Measurements from ENCODE around the gene ASPG. TPM values are rescaled to one million over a fixed set of nuclear protein-coding genes. Genes with fewer than 3 reads are reported as not detected.

The ASPG gene
- total RNA-seq, 1 experiment from 2014 or later, result 0.22 TPM

DNA sequence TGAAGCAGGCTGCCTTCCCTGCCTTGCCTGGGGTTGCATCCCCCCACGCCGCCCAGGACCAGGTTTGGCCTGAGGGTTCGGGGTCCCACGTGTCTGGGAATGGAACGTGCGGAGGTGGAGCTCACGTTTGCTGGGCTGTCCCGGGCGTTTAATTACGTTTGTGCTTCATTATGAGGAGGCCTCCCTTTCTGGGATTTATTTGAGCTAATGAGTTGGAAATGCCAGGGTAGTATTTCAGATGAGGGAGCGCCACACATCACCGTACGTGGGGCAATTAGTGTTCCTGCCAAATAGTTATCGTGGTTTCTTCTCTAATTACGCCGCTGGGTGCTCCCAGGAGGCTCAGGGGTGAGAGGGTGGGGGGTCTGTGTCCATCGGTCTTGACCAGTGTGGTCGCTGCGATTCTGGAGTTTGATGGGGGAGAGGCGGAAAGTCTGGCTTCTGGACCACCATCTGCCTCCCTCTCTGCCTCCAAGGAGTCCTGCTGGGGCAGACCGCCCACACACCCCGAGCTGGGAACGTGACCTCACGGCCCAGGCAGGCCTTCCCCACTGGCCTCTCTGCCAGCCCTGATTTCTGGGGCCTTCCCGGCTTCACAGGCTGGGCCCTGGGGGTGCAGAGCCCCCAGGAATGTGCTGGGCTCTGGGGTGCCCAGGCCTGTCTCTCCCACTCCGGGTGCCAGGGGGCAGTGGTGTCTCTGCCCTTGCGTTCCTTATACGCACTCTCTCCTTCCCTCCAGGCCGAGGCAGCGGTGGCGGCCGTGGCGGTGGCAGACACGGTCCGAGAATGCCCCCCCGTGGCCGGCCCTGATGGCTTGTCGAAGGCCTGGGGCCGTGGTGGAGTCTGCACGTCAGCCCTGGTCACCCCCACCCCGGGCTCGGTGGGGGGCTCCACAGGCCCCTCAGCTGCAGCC is 71.8 kb downstream of the ASPG start:
- TF ChIP-seq, protein P1, sequence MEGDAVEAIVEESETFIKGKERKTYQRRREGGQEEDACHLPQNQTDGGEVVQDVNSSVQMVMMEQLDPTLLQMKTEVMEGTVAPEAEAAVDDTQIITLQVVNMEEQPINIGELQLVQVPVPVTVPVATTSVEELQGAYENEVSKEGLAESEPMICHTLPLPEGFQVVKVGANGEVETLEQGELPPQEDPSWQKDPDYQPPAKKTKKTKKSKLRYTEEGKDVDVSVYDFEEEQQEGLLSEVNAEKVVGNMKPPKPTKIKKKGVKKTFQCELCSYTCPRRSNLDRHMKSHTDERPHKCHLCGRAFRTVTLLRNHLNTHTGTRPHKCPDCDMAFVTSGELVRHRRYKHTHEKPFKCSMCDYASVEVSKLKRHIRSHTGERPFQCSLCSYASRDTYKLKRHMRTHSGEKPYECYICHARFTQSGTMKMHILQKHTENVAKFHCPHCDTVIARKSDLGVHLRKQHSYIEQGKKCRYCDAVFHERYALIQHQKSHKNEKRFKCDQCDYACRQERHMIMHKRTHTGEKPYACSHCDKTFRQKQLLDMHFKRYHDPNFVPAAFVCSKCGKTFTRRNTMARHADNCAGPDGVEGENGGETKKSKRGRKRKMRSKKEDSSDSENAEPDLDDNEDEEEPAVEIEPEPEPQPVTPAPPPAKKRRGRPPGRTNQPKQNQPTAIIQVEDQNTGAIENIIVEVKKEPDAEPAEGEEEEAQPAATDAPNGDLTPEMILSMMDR (conservative IDR thresholded peaks at IDR 0.05; ENCODE audit: low read depth, low read length), result peak; percentile 39; the same call in 1 of the 2 replicates
- no peak for TF ChIP-seq EZH2 (IDR thresholded peaks at IDR 0.05; ENCODE audit: low read length, unreplicated experiment)
- no peak for TF ChIP-seq EZH2phosphoT487 (IDR thresholded peaks at IDR 0.05; ENCODE audit: borderline replicate concordance, low read length)
- H3K27me3 ChIP-seq (ENCODE audit: low read length), result no peaks in the 10 kb centered on the region
- no peak overlapping the region for H3K4me2 ChIP-seq (ENCODE audit: low read length)
- BruUV-seq (replicated peaks), result no TSS peak
- ChIA-PET CTCF (no interaction called here), POLR2A (ENCODE audit: unreplicated experiment) (no interaction called here)
- ATAC-seq (no peak), DNase-seq (no peak)
- no peak overlapping the region for H3K9ac ChIP-seq (ENCODE audit: low read length)
- no peaks in the 10 kb centered on the region for H3K9me3 ChIP-seq (ENCODE audit: low read length)
- no peak overlapping the region for H3K27ac ChIP-seq (ENCODE audit: low read length)
- H3F3A ChIP-seq (ENCODE audit: low read length, unreplicated experiment), result no peaks in the 10 kb centered on the region
- no peaks in the 10 kb centered on the region for H3K9me2 ChIP-seq (replicated peaks; ENCODE audit: low read length)
- H2AFZ ChIP-seq (ENCODE audit: low read length), result no peak overlapping the region
- H3K36me3 ChIP-seq (ENCODE audit: low read depth, low read length), result no peaks in the 10 kb centered on the region
- no peaks in the 10 kb centered on the region for H3K79me2 ChIP-seq (ENCODE audit: low read length)
- H4K20me1 ChIP-seq (ENCODE audit: low read length), result no peaks in the 10 kb centered on the region
- H3K4me3 ChIP-seq (ENCODE audit: low read length), result no peak overlapping the region
- intact Hi-C loops (cut with micrococcal nuclease), result no loop called here
- H3K4me1 ChIP-seq (ENCODE audit: insufficient read depth, low read length), result no peaks in the 10 kb centered on the region

DNA sequence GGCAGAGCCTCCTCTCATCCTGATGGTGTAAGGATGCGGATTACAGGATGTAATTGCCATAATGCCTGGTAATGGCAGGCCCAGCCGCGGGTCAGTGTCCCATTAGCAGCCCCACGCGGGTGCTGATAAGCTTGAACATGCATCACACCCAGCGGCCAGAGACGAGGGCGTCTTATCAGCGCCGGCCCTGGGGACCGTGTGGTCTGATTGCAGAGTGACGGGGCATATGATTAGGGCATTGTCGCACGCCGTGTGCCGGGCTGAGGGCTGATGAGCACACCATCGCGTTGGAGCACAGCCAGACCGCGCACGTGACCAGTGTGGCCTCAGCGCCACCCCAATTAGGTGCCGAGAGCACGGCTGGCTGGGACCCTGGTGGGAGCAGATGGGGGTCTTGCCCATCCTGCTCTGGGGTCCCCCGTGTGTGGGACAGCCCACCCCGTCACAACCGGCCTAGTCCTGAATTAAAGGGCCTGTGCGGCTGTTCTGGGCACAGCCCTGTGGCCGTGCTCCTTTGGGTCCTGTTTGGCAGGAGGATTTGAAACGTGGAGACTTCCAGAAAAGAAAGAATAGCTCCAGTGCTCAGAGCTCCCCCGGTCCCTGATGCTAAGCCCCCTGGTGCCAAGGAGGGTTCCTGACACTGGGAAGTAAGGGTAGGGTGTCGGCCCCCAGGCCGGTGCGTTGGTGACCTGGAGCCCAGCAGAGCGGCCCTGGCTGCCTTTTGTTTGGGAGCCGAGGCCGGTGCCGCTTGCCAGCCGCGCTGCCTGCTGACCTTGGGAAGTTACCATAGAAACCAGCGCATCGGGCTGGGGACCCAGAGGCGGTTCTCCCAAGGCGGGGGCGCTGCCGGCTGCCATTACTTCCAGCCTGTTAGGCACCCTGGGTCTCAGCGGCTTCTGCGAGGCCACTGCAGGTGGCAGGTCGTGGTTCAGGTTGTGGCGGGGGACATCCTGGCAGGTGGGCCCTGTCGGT is 73.6 kb downstream of the ASPG start:
- Histone ChIP-seq H2AFZ (ENCODE audit: low read length) (no peak overlapping the region), H3K27ac (ENCODE audit: low read length) (no peak overlapping the region), H3K4me2 (ENCODE audit: low read length) (no peak overlapping the region), H3K9me2 (replicated peaks; ENCODE audit: low read length) (no peaks in the 10 kb centered on the region), H3K4me1 (ENCODE audit: insufficient read depth, low read length) (no peaks in the 10 kb centered on the region), H3K27me3 (ENCODE audit: low read length) (no peaks in the 10 kb centered on the region), H3K36me3 (ENCODE audit: low read depth, low read length) (no peaks in the 10 kb centered on the region), H3K4me3 (ENCODE audit: low read length) (no peak overlapping the region), H3K79me2 (ENCODE audit: low read length) (no peaks in the 10 kb centered on the region), H3F3A (ENCODE audit: low read length, unreplicated experiment) (no peaks in the 10 kb centered on the region), H3K9me3 (ENCODE audit: low read length) (no peaks in the 10 kb centered on the region), H3K9ac (ENCODE audit: low read length) (no peak overlapping the region), H4K20me1 (ENCODE audit: low read length) (no peaks in the 10 kb centered on the region)
- no peak for ATAC-seq
- BruUV-seq (replicated peaks), result no TSS peak
- DNase-seq, result no peak
- ChIA-PET POLR2A (ENCODE audit: unreplicated experiment) (no interaction called here), CTCF (no interaction called here)
- TF ChIP-seq EZH2phosphoT487 (IDR thresholded peaks at IDR 0.05; ENCODE audit: borderline replicate concordance, low read length) (no peak), EZH2 (IDR thresholded peaks at IDR 0.05; ENCODE audit: low read length, unreplicated experiment) (no peak)
- TF ChIP-seq, protein P1 (conservative IDR thresholded peaks at IDR 0.05; ENCODE audit: low read depth, low read length), result no peak
- intact Hi-C loops (cut with micrococcal nuclease), result no loop called here

Measured in PC-3 (cell line).